D721Med (cell line): ENCODE measurements around the gene TFB1M.

Experiments used
- DNase-seq: peaks from one replicate; pipeline ENCODE4 v3.0.0; 2011; ENCODE audit warnings: low spot score; ENCODE audit not compliant: insufficient read length
- FAIRE-seq: peaks from 2 replicates; lab custom pipeline; 2011; peaks lifted over from hg19 to GRCh38; lab: Jason Lieb, UNC
- CTCF ChIP-seq: IDR thresholded peaks from 2 replicates; pipeline ENCODE4 v1.5.1; 2012; ENCODE audit warnings: mild to moderate bottlenecking, control low read depth; ENCODE audit not compliant: insufficient read depth; ENCODE audit errors: missing control alignments

Gene TFB1M

GRCh38 chr6:155247618-155248007 lies 66.7 kb downstream of the TFB1M start:
- FAIRE-seq (no peak), DNase-seq (no peak)
- TF ChIP-seq CTCF, result no peak

GRCh38 chr6:155246825-155247224 lies 67.5 kb downstream of the TFB1M start:
- no peak for TF ChIP-seq CTCF
- DNase-seq (no peak), FAIRE-seq (no peak)

- DNase-seq, result no peak
- TF ChIP-seq CTCF, result no peak
- FAIRE-seq, result no peak
These were observed 68.5 kb downstream of the TFB1M start for GRCh38 chr6:155245831-155246230.

- TF ChIP-seq CTCF, result no peak
- no peak for FAIRE-seq
- no peak for DNase-seq
These were observed 69.1 kb downstream of the TFB1M start for GRCh38 chr6:155245193-155245592.

GRCh38 chr6:155244434-155244833 lies 69.8 kb downstream of the TFB1M start:
- FAIRE-seq (no peak), DNase-seq (no peak)
- no peak for TF ChIP-seq CTCF

- TF ChIP-seq CTCF, result no peak
- DNase-seq, result no peak
- FAIRE-seq, result no peak
These were observed 72.3 kb downstream of the TFB1M start for GRCh38 chr6:155241966-155242365.

GRCh38 chr6:155240905-155241600 lies 73.2 kb downstream of the TFB1M start:
- no peak for TF ChIP-seq CTCF

More at GRCh38 chr6:155240905-155241600, 73.2 kb downstream of the TFB1M start:
- DNase-seq, result no peak
- FAIRE-seq, result no peak
